Measurements from ENCODE around the gene CATSPER3.

Gene CATSPER3

GRCh38 chr5:134967607-134968006 is at the start of gene CATSPER3:
Gene CATSPER3, plus strand, starts transcription at chr5:134967907. Its CDS starts 85 bp downstream, at chr5:134967992.
- Histone ChIP-seq H3K9ac (ENCODE audit: low read length) (no peak within 1 kb of the TSS), H3K9me3 (ENCODE audit: control insufficient read depth, low read length) (no peaks in the 10 kb centered on the region), H3K27me3 (ENCODE audit: control insufficient read depth, insufficient read depth, low read length) (no peaks in the 10 kb centered on the region), H3K4me1 (ENCODE audit: control insufficient read depth, insufficient read depth, low read length) (no peaks in the 10 kb centered on the region), H3K4me3 (ENCODE audit: low read length) (no peak within 1 kb of the TSS), H3K36me3 (ENCODE audit: control insufficient read depth, insufficient read depth, low read length) (no peaks in the 10 kb centered on the region)

GRCh38 chr5:134918861-134919260 is 48.8 kb upstream of the CATSPER3 start:
- Histone ChIP-seq H3K4me1 (ENCODE audit: control insufficient read depth, insufficient read depth, low read length) (peaks cover 17% of the 10 kb centered on the region), H3K36me3 (ENCODE audit: control insufficient read depth, insufficient read depth, low read length) (no peaks in the 10 kb centered on the region), H3K27me3 (ENCODE audit: control insufficient read depth, insufficient read depth, low read length) (no peaks in the 10 kb centered on the region), H3K4me3 (ENCODE audit: low read length) (no peak overlapping the region), H3K9me3 (ENCODE audit: control insufficient read depth, low read length) (no peaks in the 10 kb centered on the region), H3K9ac (ENCODE audit: low read length) (no peak overlapping the region)

GRCh38 chr5:134920848-134921575 is 46.7 kb upstream of the CATSPER3 start:
- peaks cover 17% of the 10 kb centered on the region for H3K4me1 ChIP-seq (ENCODE audit: control insufficient read depth, insufficient read depth, low read length)
- H3K4me3 ChIP-seq (ENCODE audit: low read length): no peak overlapping the region
- H3K27me3 ChIP-seq (ENCODE audit: control insufficient read depth, insufficient read depth, low read length): no peaks in the 10 kb centered on the region
- H3K9ac ChIP-seq (ENCODE audit: low read length): no peak overlapping the region
- H3K36me3 ChIP-seq (ENCODE audit: control insufficient read depth, insufficient read depth, low read length): no peaks in the 10 kb centered on the region
- H3K9me3 ChIP-seq (ENCODE audit: control insufficient read depth, low read length): no peaks in the 10 kb centered on the region

- no peak overlapping the region for H3K9ac ChIP-seq (ENCODE audit: low read length)
- no peaks in the 10 kb centered on the region for H3K4me1 ChIP-seq (ENCODE audit: control insufficient read depth, insufficient read depth, low read length)
- no peaks in the 10 kb centered on the region for H3K36me3 ChIP-seq (ENCODE audit: control insufficient read depth, insufficient read depth, low read length)
- H3K4me3 ChIP-seq (ENCODE audit: low read length): no peak overlapping the region
- no peaks in the 10 kb centered on the region for H3K27me3 ChIP-seq (ENCODE audit: control insufficient read depth, insufficient read depth, low read length)
- H3K9me3 ChIP-seq (ENCODE audit: control insufficient read depth, low read length): no peaks in the 10 kb centered on the region
Measured at GRCh38 chr5:134932508-134932907, 35.2 kb upstream of the CATSPER3 start.

- no peaks in the 10 kb centered on the region for H3K4me1 ChIP-seq (ENCODE audit: control insufficient read depth, insufficient read depth, low read length)
- no peaks in the 10 kb centered on the region for H3K36me3 ChIP-seq (ENCODE audit: control insufficient read depth, insufficient read depth, low read length)
- no peaks in the 10 kb centered on the region for H3K27me3 ChIP-seq (ENCODE audit: control insufficient read depth, insufficient read depth, low read length)
- H3K4me3 ChIP-seq (ENCODE audit: low read length): no peak overlapping the region
- no peak overlapping the region for H3K9ac ChIP-seq (ENCODE audit: low read length)
- H3K9me3 ChIP-seq (ENCODE audit: control insufficient read depth, low read length): no peaks in the 10 kb centered on the region
Measured at GRCh38 chr5:134934202-134934601, 33.5 kb upstream of the CATSPER3 start.

GRCh38 chr5:134935711-134936602 is 31.8 kb upstream of the CATSPER3 start:
- Histone ChIP-seq H3K4me3 (ENCODE audit: low read length) (no peak overlapping the region), H3K4me1 (ENCODE audit: control insufficient read depth, insufficient read depth, low read length) (no peaks in the 10 kb centered on the region), H3K9me3 (ENCODE audit: control insufficient read depth, low read length) (no peaks in the 10 kb centered on the region), H3K27me3 (ENCODE audit: control insufficient read depth, insufficient read depth, low read length) (no peaks in the 10 kb centered on the region), H3K36me3 (ENCODE audit: control insufficient read depth, insufficient read depth, low read length) (no peaks in the 10 kb centered on the region), H3K9ac (ENCODE audit: low read length) (no peak overlapping the region)

GRCh38 chr5:134937526-134937925 is 30.2 kb upstream of the CATSPER3 start:
- Histone ChIP-seq H3K9ac (ENCODE audit: low read length) (no peak overlapping the region), H3K36me3 (ENCODE audit: control insufficient read depth, insufficient read depth, low read length) (no peaks in the 10 kb centered on the region), H3K9me3 (ENCODE audit: control insufficient read depth, low read length) (no peaks in the 10 kb centered on the region), H3K4me3 (ENCODE audit: low read length) (no peak overlapping the region), H3K27me3 (ENCODE audit: control insufficient read depth, insufficient read depth, low read length) (no peaks in the 10 kb centered on the region), H3K4me1 (ENCODE audit: control insufficient read depth, insufficient read depth, low read length) (no peaks in the 10 kb centered on the region)

GRCh38 chr5:134938030-134938429 is 29.7 kb upstream of the CATSPER3 start:
- no peaks in the 10 kb centered on the region for H3K36me3 ChIP-seq (ENCODE audit: control insufficient read depth, insufficient read depth, low read length)
- no peaks in the 10 kb centered on the region for H3K4me1 ChIP-seq (ENCODE audit: control insufficient read depth, insufficient read depth, low read length)
- no peaks in the 10 kb centered on the region for H3K9me3 ChIP-seq (ENCODE audit: control insufficient read depth, low read length)
- H3K27me3 ChIP-seq (ENCODE audit: control insufficient read depth, insufficient read depth, low read length): no peaks in the 10 kb centered on the region
- H3K9ac ChIP-seq (ENCODE audit: low read length): no peak overlapping the region
- no peak overlapping the region for H3K4me3 ChIP-seq (ENCODE audit: low read length)

- Histone ChIP-seq H3K36me3 (ENCODE audit: control insufficient read depth, insufficient read depth, low read length) (no peaks in the 10 kb centered on the region), H3K27me3 (ENCODE audit: control insufficient read depth, insufficient read depth, low read length) (no peaks in the 10 kb centered on the region), H3K9ac (ENCODE audit: low read length) (no peak overlapping the region), H3K4me3 (ENCODE audit: low read length) (no peak overlapping the region), H3K9me3 (ENCODE audit: control insufficient read depth, low read length) (no peaks in the 10 kb centered on the region), H3K4me1 (ENCODE audit: control insufficient read depth, insufficient read depth, low read length) (no peaks in the 10 kb centered on the region)
Measured at GRCh38 chr5:134939500-134939899, 28.2 kb upstream of the CATSPER3 start.

GRCh38 chr5:134943547-134943946 is 24.2 kb upstream of the CATSPER3 start:
- H3K9me3 ChIP-seq (ENCODE audit: control insufficient read depth, low read length): no peaks in the 10 kb centered on the region
- H3K9ac ChIP-seq (ENCODE audit: low read length): no peak overlapping the region
- H3K27me3 ChIP-seq (ENCODE audit: control insufficient read depth, insufficient read depth, low read length): no peaks in the 10 kb centered on the region
- H3K36me3 ChIP-seq (ENCODE audit: control insufficient read depth, insufficient read depth, low read length): no peaks in the 10 kb centered on the region
- H3K4me3 ChIP-seq (ENCODE audit: low read length): no peak overlapping the region
- no peaks in the 10 kb centered on the region for H3K4me1 ChIP-seq (ENCODE audit: control insufficient read depth, insufficient read depth, low read length)

- Histone ChIP-seq H3K4me1 (ENCODE audit: control insufficient read depth, insufficient read depth, low read length) (no peaks in the 10 kb centered on the region), H3K27me3 (ENCODE audit: control insufficient read depth, insufficient read depth, low read length) (no peaks in the 10 kb centered on the region), H3K9ac (ENCODE audit: low read length) (no peak overlapping the region), H3K4me3 (ENCODE audit: low read length) (no peak overlapping the region), H3K36me3 (ENCODE audit: control insufficient read depth, insufficient read depth, low read length) (no peaks in the 10 kb centered on the region), H3K9me3 (ENCODE audit: control insufficient read depth, low read length) (no peaks in the 10 kb centered on the region)
Measured at GRCh38 chr5:134944630-134945029, 23.1 kb upstream of the CATSPER3 start.

GRCh38 chr5:134945041-134945440 is 22.7 kb upstream of the CATSPER3 start:
- peaks cover 2% of the 10 kb centered on the region for H3K36me3 ChIP-seq (ENCODE audit: control insufficient read depth, insufficient read depth, low read length)
- no peaks in the 10 kb centered on the region for H3K9me3 ChIP-seq (ENCODE audit: control insufficient read depth, low read length)
- no peak overlapping the region for H3K9ac ChIP-seq (ENCODE audit: low read length)
- no peak overlapping the region for H3K4me3 ChIP-seq (ENCODE audit: low read length)
- no peaks in the 10 kb centered on the region for H3K27me3 ChIP-seq (ENCODE audit: control insufficient read depth, insufficient read depth, low read length)
- H3K4me1 ChIP-seq (ENCODE audit: control insufficient read depth, insufficient read depth, low read length): no peaks in the 10 kb centered on the region

Measured in mucosa of stomach (tissue), 1 donor.